Measurements from ENCODE around the gene GBF1. TPM values are rescaled to one million over a fixed set of nuclear protein-coding genes. Genes with fewer than 3 reads are reported as not detected.

Gene GBF1
- total RNA-seq, 1 experiment from 2014 or later, result 28.3 TPM

GRCh38 chr10:102371295-102371694 lies 126.0 kb downstream of the GBF1 start:
- H3K4me2 ChIP-seq, result no peak overlapping the region
- H3K79me2 ChIP-seq (ENCODE audit: low read depth), result no peaks in the 10 kb centered on the region
- H3K9me3 ChIP-seq (ENCODE audit: insufficient read depth, low read depth), result no peaks in the 10 kb centered on the region
- TF ChIP-seq EZH2 (IDR thresholded peaks at IDR 0.05; ENCODE audit: low read depth) (no peak), CTCF (conservative IDR thresholded peaks at IDR 0.05) (no peak)
- DNase-seq, result no peak
- H3K27ac ChIP-seq, result no peak overlapping the region
- CTCF ChIA-PET, result no interaction called here
- H3K9me2 ChIP-seq (ENCODE audit: insufficient read depth), result no peaks in the 10 kb centered on the region
- intact Hi-C loops (cut with micrococcal nuclease; ENCODE audit: unreplicated experiment), result no loop called here
- POLR2A ChIA-PET (ENCODE audit: unreplicated experiment), result interaction anchor here (0.6 kb wide), 1 partner anchor 1749 kb away, joined by 26 read pairs; no protein-coding TSS in a partner anchor
- no peak overlapping the region for H2AFZ ChIP-seq
- H3K36me3 ChIP-seq (ENCODE audit: low read depth), result peaks cover 3% of the 10 kb centered on the region
- H4K20me1 ChIP-seq (ENCODE audit: insufficient read depth), result no peaks in the 10 kb centered on the region
- no TSS peak for BruUV-seq (replicated peaks)
- no peaks in the 10 kb centered on the region for H3K27me3 ChIP-seq (ENCODE audit: insufficient read depth, low read depth)
- no peak overlapping the region for H3K4me3 ChIP-seq
- peaks cover 12% of the 10 kb centered on the region for H3F3A ChIP-seq (ENCODE audit: insufficient read depth, low read depth)
- peaks cover 23% of the 10 kb centered on the region for H3K4me1 ChIP-seq (replicated peaks; ENCODE audit: insufficient read depth)

GRCh38 chr10:102375250-102375649 lies 129.9 kb downstream of the GBF1 start:
- H3F3A ChIP-seq (ENCODE audit: insufficient read depth, low read depth), result no peaks in the 10 kb centered on the region
- POLR2A ChIA-PET (ENCODE audit: unreplicated experiment), result no interaction called here
- BruUV-seq (replicated peaks), result no TSS peak
- H3K27ac ChIP-seq, result no peak overlapping the region
- CTCF ChIA-PET, result interaction anchor here (0.7 kb wide), 2 partner anchors 13 to 241 kb away, joined by 3 read pairs; no protein-coding TSS in a partner anchor
- H3K9me2 ChIP-seq (ENCODE audit: insufficient read depth), result no peaks in the 10 kb centered on the region
- H3K9me3 ChIP-seq (ENCODE audit: insufficient read depth, low read depth), result no peaks in the 10 kb centered on the region
- H3K79me2 ChIP-seq (ENCODE audit: low read depth), result no peaks in the 10 kb centered on the region
- no peaks in the 10 kb centered on the region for H3K27me3 ChIP-seq (ENCODE audit: insufficient read depth, low read depth)
- TF ChIP-seq CTCF (conservative IDR thresholded peaks at IDR 0.05) (no peak), EZH2 (IDR thresholded peaks at IDR 0.05; ENCODE audit: low read depth) (no peak)
- H2AFZ ChIP-seq, result no peak overlapping the region
- H3K4me3 ChIP-seq, result no peak overlapping the region
- 0 out of 2 replicates have a peak, but pooled peaks cover 4% of the 10 kb centered on the region for H3K4me1 ChIP-seq (replicated peaks; ENCODE audit: insufficient read depth)
- intact Hi-C loops (cut with micrococcal nuclease; ENCODE audit: unreplicated experiment), result no loop called here
- H4K20me1 ChIP-seq (ENCODE audit: insufficient read depth), result no peaks in the 10 kb centered on the region
- DNase-seq, result no peak
- no peak overlapping the region for H3K4me2 ChIP-seq
- H3K36me3 ChIP-seq (ENCODE audit: low read depth), result no peaks in the 10 kb centered on the region

GRCh38 chr10:102375867-102376266 lies 130.5 kb downstream of the GBF1 start:
- no peak for TF ChIP-seq CTCF (conservative IDR thresholded peaks at IDR 0.05)
- H3K4me3 ChIP-seq, result no peak overlapping the region
- no peak overlapping the region for H3K4me2 ChIP-seq
- DNase-seq, result no peak
- H3K27me3 ChIP-seq (ENCODE audit: insufficient read depth, low read depth), result no peaks in the 10 kb centered on the region
- ChIA-PET POLR2A (ENCODE audit: unreplicated experiment) (no interaction called here), CTCF (interaction anchor here (0.7 kb wide), 1 partner anchor 241 kb away, joined by 3 read pairs; no protein-coding TSS in a partner anchor)
- H3K36me3 ChIP-seq (ENCODE audit: low read depth), result no peaks in the 10 kb centered on the region
- no peaks in the 10 kb centered on the region for H3K9me2 ChIP-seq (ENCODE audit: insufficient read depth)
- H3K4me1 ChIP-seq (replicated peaks; ENCODE audit: insufficient read depth), result 0 out of 2 replicates have a peak, but pooled peaks cover 4% of the 10 kb centered on the region
- no peak overlapping the region for H3K27ac ChIP-seq
- H3K9me3 ChIP-seq (ENCODE audit: insufficient read depth, low read depth), result no peaks in the 10 kb centered on the region
- intact Hi-C loops (cut with micrococcal nuclease; ENCODE audit: unreplicated experiment), result no loop called here
- no peaks in the 10 kb centered on the region for H3F3A ChIP-seq (ENCODE audit: insufficient read depth, low read depth)
- H2AFZ ChIP-seq, result no peak overlapping the region
- no peaks in the 10 kb centered on the region for H4K20me1 ChIP-seq (ENCODE audit: insufficient read depth)
- H3K79me2 ChIP-seq (ENCODE audit: low read depth), result no peaks in the 10 kb centered on the region
- BruUV-seq (replicated peaks), result no TSS peak
